ENCODE measurements around the gene STIM2. TPM values are rescaled to one million over a fixed set of nuclear protein-coding genes. Genes with fewer than 3 reads are reported as not detected.

The STIM2 gene
- total RNA-seq, 4 donors from 2014 or later, result 9.6 to 12.2 (median 10.1) TPM

GRCh38 chr4:26896636-26897035 lies 36.0 kb downstream of the STIM2 start:
- no peaks in the 10 kb centered on the region for H3K36me3 ChIP-seq
- H3K4me1 ChIP-seq, result peaks cover 0 to 18% (median 0%) of the 10 kb centered on the region in 4 donors
- no peaks in the 10 kb centered on the region for H3K9me3 ChIP-seq
- no peak for DNase-seq (ENCODE audit: extremely low spot score)
- 65% methylated on average over 2 of the region's 2 CpGs for WGBS
- no peak for TF ChIP-seq POLR2AphosphoS5 (IDR thresholded peaks at IDR 0.05)
- no peak for TF ChIP-seq EP300 (IDR thresholded peaks at IDR 0.05)
- no peak for TF ChIP-seq POLR2A (IDR thresholded peaks at IDR 0.05; ENCODE audit: low read depth)
- no peak for TF ChIP-seq CTCF (IDR thresholded peaks at IDR 0.05)
- intact Hi-C loops (cut with DNase I), result no loop called here
- no peak overlapping the region for H3K27ac ChIP-seq (replicated peaks in 1 of 4)
- H3K4me3 ChIP-seq, result no peak overlapping the region
- no peaks in the 10 kb centered on the region for H3K27me3 ChIP-seq

DNA sequence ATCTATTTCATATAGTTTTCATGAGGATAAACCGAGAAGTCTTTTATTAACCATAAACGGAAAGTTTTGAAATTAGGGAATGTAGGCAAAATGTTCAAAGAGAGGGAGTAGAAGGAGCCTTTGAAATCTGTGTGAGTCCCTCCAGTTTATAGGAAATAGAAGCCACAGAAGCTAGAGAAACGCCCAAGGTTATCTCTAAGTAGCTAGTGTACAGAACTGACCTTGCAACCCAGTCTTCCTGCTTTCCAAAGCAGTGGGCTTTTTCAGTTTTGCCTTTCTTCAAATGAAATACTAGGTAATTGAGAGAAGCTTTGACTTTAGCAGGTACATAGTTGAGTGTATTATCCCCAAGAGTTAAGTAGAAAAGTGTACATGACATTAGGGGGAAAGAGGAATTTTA lies 39.4 kb downstream of the STIM2 start:
- TF ChIP-seq POLR2A (IDR thresholded peaks at IDR 0.05; ENCODE audit: low read depth), result no peak
- no peak for TF ChIP-seq POLR2AphosphoS5 (IDR thresholded peaks at IDR 0.05)

DNA sequence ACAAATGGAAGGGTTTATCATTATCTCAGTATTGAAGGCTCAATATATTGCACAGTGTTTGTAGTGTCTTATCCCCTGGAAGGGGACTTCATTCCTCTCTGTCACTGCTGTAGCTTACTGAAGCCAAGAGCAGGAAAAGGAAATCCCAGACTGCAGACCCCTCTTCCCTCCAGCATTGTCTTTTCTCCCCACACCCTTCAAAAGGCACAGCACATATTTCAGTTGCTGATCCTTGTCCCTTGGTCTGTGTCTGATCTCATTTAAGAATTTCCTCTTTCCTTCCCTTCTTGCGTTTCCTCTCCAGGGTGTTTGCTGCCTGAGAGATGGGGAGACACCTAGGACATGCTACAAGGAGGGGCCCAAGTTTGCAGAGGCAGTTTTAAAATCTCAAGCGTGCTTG lies 40.1 kb downstream of the STIM2 start:
- Histone ChIP-seq H3K27me3 (no peaks in the 10 kb centered on the region), H3K27ac (replicated peaks in 1 of 4) (no peak overlapping the region), H3K4me3 (no peak overlapping the region), H3K9me3 (no peaks in the 10 kb centered on the region), H3K4me1 (peaks cover 0 to 18% (median 0%) of the 10 kb centered on the region in 4 donors), H3K36me3 (no peaks in the 10 kb centered on the region)
- TF ChIP-seq EP300 (IDR thresholded peaks at IDR 0.05), result no peak
- TF ChIP-seq POLR2A (IDR thresholded peaks at IDR 0.05; ENCODE audit: low read depth), result no peak
- TF ChIP-seq POLR2AphosphoS5 (IDR thresholded peaks at IDR 0.05), result no peak
- TF ChIP-seq CTCF (IDR thresholded peaks at IDR 0.05), result no peak
- intact Hi-C loops (cut with DNase I), result no loop called here
- WGBS, result 74% methylated on average over 2 of the region's 2 CpGs
- DNase-seq (ENCODE audit: extremely low spot score), result no peak

More for the DNA sequence above, 39.4 kb downstream of the STIM2 start:
- Histone ChIP-seq H3K9me3 (no peaks in the 10 kb centered on the region), H3K4me1 (peaks cover 0 to 18% (median 0%) of the 10 kb centered on the region in 4 donors), H3K36me3 (no peaks in the 10 kb centered on the region), H3K4me3 (no peak overlapping the region), H3K27ac (replicated peaks in 1 of 4) (no peak overlapping the region), H3K27me3 (no peaks in the 10 kb centered on the region)
- intact Hi-C loops (cut with DNase I), result no loop called here
- 63% methylated on average over 3 of the region's 3 CpGs for WGBS
- no peak for DNase-seq (ENCODE audit: extremely low spot score)

- Histone ChIP-seq H3K4me1 (peaks cover 0 to 11% (median 3%) of the 10 kb centered on the region in 4 donors), H3K36me3 (no peaks in the 10 kb centered on the region), H3K9me3 (no peaks in the 10 kb centered on the region), H3K27me3 (no peaks in the 10 kb centered on the region), H3K4me3 (no peak overlapping the region), H3K27ac (replicated peaks in 1 of 4) (no peak overlapping the region)
- no peak for DNase-seq (ENCODE audit: extremely low spot score)
- intact Hi-C loops (cut with DNase I), result no loop called here
- TF ChIP-seq POLR2AphosphoS5 (IDR thresholded peaks at IDR 0.05) (no peak), POLR2A (IDR thresholded peaks at IDR 0.05; ENCODE audit: low read depth) (no peak), CTCF (IDR thresholded peaks at IDR 0.05) (no peak), EP300 (IDR thresholded peaks at IDR 0.05) (no peak)
- 83% methylated on average over 2 of the region's 2 CpGs for WGBS
Measured at GRCh38 chr4:26905172-26905571, 44.5 kb downstream of the STIM2 start.

DNA sequence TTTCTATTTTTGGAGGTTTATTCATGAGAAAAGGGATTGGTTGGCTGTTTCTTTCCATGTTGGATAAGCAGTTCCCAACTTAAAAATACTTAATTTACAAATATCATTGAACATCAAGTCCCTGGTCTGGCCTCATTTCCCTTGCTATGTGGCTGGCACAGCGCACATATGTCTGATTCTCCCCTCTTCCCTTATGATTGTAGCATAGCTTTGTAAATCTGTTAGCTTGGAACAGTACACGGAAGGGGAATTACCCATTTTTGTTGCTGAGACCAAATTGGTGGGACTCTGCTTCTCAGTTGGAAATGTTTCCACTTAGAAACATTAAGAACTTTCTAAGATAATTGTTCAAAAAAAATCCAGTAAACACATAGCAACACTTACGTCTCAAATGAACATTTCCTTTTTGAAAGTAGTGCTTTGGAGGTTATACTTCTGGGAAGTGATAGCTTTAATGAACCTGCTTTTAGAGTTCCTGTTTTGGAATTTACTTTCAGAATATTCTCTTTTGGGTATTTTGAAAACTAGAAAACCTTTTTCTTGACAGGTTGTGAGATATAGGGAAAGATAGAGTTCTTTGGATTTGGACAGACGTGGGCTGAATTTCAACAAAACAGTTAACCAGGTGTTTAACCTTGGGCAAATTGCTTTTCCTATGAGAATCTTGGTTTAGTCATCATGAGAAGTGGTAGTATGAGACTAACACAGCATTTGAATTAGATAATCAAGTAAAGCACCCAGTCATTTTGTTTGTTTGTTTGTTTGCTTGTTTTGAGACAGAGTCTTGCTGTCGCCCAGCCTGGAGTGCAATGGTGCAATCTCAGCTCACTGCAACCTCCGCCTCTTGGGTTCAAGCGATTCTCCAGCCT lies 47.3 kb downstream of the STIM2 start:
- intact Hi-C loops (cut with DNase I), result no loop called here
- no peak for TF ChIP-seq CTCF (IDR thresholded peaks at IDR 0.05)
- TF ChIP-seq POLR2A (IDR thresholded peaks at IDR 0.05; ENCODE audit: low read depth), result no peak
- DNase-seq (ENCODE audit: extremely low spot score), result no peak
- no peaks in the 10 kb centered on the region for H3K36me3 ChIP-seq
- no peaks in the 10 kb centered on the region for H3K9me3 ChIP-seq
- no peak overlapping the region for H3K4me3 ChIP-seq
- H3K27ac ChIP-seq (replicated peaks in 1 of 4), result no peak overlapping the region
- no peaks in the 10 kb centered on the region for H3K27me3 ChIP-seq
- 86% methylated on average over 7 of the region's 7 CpGs for WGBS
- peaks cover 0 to 9% (median 0%) of the 10 kb centered on the region in 4 donors for H3K4me1 ChIP-seq

All from esophagus muscularis mucosa (tissue), 4 donors.